ENCODE data around the gene PKD1.
"Not testable (repeated sequence)": the region's sequence is repeated elsewhere in the genome, so short reads cannot be mapped to it uniquely, and the experiment has no call there.

Gene PKD1

DNA sequence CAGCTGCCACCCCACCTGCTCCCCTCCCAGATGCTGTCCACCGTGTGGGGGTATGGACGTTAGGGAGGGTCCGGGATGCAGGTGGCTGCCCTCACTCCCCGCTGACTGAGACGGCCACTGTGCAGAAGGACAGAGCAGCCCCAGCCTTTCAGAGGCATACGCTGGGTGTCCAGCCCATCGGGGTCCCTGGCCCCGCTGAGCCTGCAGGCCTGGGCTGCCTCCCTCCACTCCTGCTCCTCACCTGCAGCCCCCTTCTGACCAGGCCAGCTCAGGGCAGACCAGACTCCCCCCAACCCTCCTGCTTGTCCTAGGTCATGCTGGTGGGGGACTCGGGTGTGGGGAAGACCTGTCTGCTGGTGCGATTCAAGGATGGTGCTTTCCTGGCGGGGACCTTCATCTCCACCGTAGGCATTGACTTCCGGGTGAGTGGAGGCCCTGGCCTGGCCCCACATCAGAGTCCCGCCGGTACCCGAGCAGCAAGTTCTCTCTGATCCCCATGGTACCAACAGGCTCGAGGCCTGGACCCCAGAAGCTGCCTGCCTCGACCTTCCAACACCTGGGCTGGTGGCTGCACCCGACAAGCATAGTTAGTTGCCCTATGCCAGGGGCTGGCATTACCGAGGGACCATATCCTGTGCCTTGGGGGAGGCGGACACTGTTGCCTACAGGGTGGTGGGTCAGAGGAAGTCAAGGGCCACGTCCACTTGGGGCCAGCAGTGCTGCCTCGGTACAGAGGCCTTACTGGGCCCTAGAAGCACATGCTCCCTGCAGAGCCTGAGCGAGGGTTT, 14.1 kb upstream of the PKD1 start:
- no peak for DNase-seq

DNA sequence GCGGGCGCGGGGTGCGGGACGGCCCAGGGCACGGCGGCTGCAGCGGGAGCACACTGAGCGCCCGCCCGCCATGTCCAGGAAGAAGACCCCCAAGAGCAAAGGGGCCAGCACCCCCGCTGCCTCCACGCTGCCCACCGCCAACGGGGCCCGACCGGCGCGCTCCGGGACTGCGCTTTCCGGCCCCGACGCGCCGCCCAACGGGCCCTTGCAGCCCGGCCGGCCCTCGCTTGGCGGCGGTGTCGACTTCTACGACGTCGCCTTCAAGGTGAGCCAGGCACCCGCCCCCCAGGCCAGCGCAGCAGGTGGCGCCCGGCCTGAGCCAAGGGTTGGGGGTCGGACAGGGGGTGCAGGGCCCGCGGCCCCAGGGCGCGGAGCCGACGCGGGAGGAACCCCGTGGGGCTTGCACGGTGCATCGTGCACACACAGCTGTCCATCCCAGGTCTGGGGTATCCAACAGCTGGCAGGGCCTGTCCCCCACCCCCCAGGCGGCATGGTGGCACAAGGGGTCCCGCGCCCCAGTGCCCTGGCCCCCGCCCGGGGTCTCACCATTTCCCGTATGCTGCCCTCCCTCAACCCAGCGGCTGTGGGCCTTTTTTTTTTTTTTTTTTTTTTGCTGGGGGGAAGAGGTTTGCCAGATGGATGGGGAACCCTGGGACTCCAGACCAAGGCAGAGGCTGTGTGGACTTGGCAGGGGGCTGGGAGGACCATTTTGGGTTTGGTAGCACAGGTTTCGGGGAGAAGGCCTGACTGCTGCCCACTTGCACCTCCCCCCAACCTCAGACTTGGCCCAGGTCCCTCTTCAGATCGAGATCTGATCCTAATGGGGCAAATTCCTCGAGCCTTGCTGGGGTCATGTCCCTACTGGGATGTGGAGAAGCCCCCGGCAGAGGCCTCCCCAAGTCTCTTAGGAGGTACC, 13.3 kb upstream of the PKD1 start:
- DNase-seq: no peak

DNA sequence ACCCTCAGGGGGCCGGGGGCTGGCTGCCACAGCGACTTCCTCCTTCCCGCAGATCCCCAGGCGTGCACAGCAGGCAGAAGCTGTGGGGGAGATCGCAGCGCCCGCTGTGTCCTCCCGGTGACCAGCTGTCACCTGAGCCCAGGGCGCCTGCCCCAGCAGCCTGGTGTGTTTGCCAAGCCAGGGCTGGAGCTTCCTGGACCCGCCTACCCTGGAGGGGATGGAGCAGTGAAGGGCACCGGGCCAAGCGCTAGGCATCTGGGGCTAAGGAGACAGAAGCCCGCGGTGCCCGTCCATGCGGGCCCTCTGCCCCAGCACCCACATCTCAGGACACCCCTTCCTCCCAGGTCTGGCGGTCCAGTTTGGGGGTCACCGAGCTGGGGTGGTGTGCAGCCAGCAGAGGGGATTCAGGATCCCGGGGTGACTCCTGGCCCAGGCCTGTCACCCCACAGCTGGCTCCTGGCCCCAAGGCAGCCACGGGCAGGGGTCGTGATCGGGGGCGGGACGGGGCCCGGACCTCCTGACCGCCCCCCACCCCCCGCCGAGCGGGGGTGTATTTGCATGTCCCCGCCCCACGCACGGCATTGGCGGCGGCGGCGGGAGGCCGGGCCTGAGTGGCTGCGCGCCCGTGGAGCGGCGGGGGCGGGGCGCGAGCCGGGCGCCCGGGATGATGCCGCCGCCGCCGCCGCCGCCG, 12.4 kb upstream of the PKD1 start, which contains the start of gene RAB26:
Gene RAB26 (plus strand): TSS at position 645 of the 691 bp plus-strand sequence. CDS start 159 bp downstream, outside the sequence.
- peak; percentile 72 for DNase-seq

DNA sequence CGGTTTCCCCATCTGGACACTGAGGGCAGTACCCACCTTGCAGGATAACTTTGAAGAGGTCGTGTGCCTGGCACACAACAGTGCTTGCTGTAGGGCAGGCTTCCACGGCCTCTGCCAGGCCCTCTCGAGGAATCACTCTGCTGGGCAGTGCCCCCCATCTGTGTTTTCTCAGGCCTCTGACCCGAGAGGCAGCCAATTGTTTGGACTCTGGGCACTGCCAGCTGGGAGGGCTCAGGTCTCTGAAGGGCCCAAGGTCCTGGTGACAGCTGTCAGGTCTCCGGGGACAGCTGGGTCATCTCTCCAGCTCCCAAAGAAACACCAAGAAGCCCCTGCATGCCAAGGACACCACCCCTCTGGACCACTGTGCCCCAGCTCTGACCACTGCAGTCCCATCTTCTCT, 11.7 kb upstream of the PKD1 start:
- DNase-seq: no peak

DNA sequence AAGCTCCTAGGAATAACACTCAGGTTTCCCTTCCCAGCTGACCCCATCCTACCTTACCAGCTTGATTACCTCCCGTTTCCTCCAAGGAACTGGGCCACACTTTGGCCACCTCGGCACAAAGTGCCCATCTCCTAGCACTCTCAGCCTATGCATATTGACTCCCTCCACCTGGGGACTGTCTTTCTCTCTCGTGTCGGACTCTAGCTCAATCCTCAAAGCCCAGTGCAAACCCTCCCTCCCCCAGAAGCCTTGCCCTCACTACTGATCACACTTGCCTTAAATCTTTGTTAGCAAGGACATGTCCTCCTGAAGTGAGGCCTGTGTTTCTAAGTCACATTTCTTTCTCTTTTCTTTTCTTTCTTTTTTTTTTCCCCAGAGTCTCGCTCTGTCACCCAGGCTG, 10.1 kb upstream of the PKD1 start:
- no peak for DNase-seq

DNA sequence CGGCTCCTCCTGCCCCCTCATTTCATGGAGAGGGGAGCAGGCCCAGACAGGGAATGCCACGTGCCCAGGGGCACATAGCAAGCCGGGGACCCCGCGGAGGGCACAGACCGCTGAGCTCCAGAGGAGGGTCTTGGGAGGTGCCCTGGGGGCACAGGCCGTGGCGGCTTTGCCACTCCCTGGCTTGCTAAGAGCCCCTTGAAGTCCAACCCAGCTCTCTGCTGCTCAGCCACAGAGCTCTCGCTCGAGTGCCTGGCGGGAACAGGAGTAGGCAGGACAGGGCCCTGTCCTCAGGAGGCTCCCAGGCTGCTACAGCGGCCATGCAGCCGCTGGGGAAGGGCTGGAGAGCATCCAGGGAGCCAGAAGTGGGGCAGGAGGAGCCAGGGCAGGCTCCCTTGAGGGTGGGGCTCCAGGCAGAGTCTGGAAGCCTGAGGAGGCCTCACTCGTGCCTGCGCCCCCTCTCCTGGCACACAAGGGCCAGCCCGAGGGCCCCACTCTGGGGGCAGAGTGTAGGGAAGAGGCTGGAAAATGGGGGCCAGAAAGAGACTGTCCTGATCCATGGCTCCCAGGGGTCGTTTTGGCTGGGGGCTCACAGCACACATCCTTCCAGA, 8.3 kb upstream of the PKD1 start:
- no peak for DNase-seq

DNA sequence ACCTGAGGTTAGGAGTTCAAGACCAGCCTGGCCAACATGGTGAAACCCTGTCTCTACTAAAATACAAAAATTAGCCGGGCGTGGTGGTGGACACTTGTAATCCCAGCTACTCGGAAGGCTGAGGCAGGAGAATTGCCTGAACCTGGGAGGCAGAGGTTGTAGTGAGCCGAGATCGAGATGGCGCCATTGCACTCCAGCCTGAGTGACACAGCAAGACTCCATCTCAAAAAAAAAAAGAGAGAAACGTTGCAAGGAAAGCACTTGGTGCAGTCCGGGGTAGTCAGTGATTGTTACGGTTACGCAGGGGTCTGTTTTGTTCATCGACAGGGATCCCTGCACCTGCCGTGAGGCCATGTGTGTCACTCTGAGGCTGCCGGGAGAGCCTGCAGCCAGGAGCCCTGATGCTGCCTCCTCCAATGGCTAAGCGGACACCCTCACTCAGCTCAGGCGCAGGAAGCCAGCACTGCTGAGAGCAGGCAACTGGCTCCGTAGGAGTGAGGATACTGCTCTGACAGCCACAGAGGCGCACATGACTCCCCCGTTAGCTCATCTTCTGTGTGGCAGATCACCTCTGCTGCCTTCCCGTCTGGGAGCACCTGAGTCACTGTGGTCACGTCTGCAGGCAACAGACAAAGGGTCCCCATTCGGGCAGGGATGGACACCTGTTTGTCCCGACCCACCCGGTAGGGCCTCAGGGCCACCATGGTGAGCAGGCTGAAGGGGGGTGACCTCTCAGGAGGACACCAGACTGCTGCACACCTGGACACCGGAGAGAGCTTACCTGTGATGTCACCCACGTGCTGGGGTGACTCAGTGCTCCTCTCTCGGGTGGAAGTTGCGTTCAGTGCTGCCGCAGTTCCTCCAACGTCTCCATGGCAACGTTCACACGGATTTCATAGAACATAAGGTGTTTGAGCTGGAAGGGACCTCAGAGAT, 7.5 kb upstream of the PKD1 start:
- DNase-seq: no peak

DNA sequence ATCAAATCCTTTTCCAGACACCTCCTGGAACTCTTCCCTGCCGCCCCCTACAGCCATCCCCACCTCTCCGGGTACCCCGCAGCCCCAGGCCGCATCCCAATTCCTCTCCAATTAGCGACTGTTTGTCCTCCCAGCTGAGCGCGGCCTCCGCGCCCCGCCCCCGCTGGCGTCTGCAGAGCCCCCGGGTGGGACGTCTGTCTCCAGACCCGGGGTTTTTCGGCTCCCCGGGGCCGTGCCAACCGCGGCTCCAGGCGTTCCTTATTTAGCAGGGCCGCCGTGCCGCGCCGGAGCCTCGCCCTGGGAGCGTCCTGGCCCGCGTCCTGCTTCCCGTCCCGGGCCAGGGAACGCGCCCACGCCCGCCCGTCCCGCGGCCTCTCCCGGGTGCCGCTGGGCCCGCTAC, 627 bp downstream of the PKD1 start:
- not testable (repeated sequence) for DNase-seq

DNA sequence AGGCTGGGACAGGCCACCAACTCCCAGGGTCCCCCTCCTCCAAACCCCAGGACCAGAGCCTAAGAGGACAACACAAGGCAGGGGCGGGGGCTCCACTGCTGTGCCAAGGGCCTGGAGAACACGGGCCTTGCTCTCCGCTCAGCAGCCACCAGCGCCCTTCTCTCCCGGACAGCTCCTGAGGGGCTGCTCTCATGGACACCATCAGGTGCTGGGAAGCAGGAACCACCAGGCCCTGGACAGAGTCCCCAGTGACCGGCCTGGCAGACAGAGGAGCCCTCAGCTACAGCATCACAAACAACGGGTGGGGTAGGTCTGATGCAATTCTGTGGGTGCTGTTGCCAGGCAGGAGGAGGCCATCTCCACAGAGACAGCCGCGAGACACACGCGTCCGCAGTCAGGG, 1.9 kb downstream of the PKD1 start:
- DNase-seq: not testable (repeated sequence)

DNA sequence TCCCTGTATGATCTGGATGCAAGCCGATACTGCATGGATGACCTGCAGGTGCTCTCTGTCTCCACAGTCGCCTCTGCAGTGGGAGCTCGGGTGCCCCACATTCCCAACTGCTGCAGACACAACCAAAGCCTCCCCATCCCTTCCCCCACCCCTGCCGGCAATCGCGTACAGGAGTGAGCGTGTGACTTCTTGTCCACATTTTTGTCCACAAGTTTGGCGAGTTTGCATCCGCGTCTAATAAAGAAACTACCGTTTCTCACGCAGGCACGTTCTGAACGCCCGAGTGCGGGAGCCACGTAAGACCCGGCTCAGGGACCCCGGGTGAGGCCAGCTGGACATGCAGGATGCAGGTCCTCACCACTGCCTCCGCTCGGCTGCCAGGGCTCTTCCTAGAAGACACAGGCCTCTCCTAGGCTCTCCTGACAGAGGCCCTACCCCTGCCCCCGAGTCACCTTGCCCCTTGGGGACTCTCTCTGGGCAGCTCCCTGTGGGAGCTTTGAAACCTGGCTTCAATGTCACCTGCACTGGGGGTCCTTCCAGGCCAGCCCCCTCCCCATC, 5.7 kb downstream of the PKD1 start:
- DNase-seq: not testable (repeated sequence)

DNA sequence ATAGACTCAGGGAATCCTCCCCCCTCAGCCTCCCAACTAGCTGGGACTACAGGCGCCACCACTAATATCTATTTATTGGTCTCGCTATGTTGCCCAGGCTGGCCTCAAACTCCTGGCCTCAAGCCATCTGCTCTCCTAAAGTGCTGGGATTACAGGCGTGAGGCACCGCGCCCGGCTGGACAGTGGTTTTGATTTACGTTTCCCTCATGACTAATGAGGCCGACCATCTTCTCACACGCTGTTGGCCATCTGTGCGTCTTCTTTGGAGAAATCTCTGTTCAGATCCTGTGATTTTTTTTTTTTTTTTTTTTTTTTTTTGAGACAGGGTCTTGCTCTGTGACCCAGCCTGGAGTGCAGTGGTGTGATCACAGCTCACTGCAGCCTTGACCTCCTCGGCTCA, 6.4 kb downstream of the PKD1 start:
- not testable (repeated sequence) for DNase-seq

DNA sequence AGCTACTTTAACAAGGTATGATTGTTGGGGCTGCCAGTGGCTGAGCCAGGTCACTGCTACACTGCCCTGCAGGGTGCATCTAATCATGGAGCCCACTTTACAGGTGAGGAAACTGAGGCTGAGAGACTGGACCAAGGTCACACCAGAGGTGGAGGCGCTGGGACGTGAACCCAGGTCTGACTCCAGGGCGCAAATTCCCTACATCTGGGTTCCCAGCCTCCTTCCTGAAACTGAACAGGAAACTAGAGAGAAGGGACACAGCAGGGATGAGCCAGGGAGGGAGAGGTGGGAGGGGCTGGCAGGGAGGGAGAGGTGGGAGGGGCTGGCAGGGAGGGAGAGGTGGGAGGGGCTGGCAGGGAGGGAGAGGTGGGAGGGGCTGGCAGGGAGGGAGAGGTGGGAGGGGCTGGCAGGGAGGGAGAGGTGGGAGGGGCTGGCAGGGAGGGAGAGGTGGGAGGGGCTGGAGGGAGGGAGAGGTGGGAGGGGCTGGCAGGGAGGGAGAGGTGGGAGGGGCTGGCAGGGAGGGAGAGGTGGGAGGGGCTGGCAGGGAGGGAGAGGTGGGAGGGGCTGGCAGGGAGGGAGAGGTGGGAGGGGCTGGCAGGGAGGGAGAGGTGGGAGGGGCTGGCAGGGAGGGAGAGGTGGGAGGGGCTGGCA, 7.9 kb downstream of the PKD1 start:
- not testable (repeated sequence) for DNase-seq

DNA sequence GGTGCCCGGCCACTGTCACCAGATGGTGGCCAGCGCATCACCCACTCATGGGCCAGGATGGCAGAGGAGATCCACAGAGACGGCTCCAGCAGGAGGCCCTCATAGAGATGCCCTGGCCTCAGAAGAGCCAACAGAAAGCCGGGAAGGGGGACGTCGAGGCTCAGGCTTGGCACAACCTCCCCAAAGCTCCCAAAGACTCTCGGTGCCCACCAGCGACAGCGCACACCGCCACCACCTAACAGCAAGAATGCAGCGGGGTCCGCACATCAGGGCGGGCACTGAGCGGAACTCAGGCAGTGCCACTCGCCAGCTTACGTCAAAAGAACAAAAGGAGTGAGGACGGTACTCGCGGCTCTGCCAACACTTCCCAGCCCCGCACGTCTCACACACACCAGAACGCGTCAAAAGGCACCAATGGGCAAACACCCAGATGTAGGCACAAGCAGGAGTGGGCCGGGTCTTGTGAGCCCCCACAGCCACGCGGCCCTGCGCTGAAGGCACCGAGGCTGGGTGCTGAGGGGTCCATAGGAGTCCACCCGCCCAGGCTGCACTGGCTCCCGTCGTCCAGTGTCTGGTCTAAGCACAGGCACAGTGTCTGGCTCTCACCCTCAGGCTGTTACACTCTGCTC, 8.7 kb downstream of the PKD1 start:
- not testable (repeated sequence) for DNase-seq

DNA sequence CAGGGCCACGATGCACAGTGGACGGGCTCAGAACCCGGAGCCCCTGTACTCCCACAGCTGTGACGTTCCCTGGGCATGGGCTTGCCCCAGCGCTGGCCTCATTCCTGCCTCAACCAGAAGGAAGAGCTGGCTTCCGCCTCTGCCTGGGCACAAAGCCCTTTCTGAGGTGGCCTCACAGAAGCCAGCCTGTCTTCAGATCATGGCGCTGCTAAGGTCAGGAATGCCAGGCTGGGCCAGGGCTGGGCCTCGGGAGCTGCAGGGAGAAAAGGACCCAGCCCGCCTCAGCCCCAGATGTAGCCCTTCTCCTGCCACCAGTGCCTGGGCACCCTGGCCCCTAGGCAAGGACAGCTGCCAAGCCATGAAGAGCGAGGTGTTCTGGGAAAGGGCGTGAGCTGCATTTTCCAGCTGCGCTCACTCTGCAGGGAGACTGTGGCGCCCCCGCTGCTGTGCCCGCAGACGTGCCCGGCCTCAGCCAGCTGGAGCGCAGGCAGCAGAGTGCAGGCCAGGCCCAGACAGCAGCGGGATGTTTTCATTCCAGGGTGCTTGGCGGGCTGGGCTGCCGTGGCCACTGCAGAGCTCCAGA, 9.4 kb downstream of the PKD1 start:
- not testable (repeated sequence) for DNase-seq

DNA sequence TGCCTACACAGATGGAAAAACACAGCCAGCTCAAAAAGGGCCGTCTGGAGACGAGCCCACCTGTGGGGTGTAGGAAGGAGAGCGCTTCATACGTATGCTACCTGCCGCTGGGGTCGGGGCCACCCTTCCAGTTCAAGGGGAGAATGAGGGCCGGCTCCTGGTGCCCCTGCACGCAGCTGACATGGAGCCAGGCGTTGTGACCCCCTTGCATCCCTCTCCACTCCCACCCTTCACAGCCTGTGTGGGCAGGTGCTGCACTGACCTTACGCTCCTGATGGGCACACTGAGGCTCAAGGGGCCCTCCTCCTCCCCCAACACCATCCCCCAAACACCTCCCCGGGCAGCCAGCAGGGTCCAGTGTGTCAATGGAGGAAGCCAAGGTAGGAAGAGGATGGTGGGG, 10.1 kb downstream of the PKD1 start:
- not testable (repeated sequence) for DNase-seq

DNA sequence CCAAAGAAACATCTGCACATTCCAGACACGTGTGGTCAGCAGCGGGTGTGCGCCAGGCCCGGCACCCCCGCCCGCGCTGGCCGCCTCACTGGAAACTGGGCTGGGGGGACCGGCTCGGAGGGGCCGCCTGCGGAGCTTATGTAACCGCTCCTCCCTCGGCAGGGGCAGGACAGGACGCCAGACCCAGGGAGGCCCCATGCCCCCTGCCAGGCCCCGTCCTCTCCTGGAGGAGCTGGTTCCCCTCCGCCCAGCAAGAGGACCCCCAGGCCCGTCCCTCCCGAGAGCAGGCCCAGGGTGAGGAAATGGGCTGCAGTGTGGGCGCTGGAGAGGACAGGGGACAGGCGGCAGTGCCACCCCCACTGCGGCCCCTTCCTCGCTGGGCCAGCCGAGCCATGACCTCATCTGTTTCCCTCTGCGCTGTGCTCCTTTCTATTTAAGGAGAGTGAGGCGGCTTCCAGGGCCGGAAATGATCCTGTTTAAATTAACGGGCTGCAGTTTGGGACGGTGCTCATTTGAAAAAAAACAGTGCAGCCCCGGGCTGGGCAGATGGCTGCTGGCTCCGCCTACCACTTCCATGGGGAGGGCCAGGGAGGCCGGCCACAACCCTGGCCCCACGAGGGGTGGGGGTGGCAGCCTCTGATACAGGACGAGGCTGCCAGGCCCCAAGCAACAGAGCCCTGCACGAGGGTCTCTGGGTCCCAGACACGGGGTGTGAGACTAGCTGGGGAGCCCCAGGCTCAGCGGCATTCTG, 10.8 kb downstream of the PKD1 start:
- not testable (repeated sequence) for DNase-seq

DNA sequence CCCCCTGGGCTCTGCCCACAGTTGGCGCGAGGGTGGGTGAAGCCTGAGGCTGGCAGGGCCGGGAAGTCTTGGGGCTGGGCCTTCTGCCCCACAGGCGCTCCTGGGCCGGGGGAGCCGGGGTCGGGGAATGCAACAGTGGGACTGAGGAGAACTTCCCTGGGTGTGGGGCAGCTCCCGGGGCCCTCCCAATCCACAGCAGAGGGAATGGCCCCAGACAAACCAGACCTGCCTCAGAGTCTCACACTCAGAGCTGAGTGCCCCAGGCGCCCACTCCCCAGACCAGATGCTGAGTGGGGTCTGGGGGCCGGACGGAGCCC, 11.4 kb downstream of the PKD1 start:
- DNase-seq: not testable (repeated sequence)

DNA sequence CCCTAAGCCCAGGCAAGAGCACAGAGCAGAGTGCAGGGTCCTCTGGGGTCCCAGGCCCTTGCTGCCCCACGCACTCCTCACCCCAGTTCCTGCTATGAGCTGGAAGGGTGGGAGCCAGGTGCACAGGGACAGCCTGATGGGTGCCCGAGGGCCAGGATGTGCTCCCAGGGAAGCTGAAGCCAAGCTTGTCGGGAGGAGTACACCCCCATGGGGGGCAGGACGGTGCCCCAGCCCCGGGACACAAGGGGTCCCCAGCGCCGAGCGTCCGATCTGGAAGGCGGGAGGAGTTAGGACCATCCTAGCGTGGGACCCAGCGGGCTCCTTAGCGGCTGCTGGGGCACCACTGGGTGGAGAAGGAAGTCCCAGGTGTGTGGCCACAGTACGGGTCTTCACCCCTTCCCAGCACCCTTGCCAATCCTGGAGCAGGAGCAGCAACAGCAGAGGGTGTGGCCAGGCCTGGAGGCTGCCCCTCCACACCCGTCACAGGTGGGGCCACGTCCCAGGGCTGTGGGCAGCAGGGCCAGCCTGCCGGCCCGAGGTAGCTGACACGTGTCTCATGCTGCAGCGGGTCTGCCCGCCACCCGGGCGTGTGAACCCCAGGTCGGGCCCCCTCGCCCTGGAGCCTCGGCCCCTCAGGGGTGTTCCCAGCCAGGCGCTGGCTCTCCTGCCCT, 11.9 kb downstream of the PKD1 start:
- not testable (repeated sequence) for DNase-seq
